ENCODE data around the gene GPR135.
"Not testable (repeated sequence)": the region's sequence is repeated elsewhere in the genome, so short reads cannot be mapped to it uniquely, and the experiment has no call there.

GPR135 gene

DNA sequence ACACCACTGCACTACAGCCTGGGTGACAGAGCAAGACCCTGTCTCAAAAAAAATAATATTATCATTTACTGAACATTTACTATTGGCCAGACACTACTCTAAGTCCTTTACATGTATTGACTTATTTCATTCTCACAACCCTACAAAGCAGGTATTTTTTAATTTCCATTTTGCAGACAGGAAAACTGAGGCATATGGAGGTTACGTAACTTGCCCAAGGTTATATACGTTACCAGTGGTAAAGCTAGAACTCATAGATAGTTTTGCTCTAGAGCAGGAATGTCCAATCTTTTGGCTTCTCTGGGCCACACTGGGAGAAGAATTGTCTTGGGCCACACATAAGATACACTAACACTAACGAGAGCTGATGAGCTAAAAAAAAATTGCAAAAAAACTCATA, 13.4 kb upstream of the GPR135 start:
- no peak overlapping the region for H3K27ac ChIP-seq
- DNase-seq (ENCODE audit: low read depth, low spot score) = no peak

GRCh38 chr14:59475709-59476108, 10.5 kb upstream of the GPR135 start:
- DNase-seq (ENCODE audit: low read depth, low spot score) = no peak
- no peak overlapping the region for H3K27ac ChIP-seq

GRCh38 chr14:59474172-59474571, 9.0 kb upstream of the GPR135 start:
- H3K27ac ChIP-seq = no peak overlapping the region
- DNase-seq (ENCODE audit: low read depth, low spot score) = no peak

DNA sequence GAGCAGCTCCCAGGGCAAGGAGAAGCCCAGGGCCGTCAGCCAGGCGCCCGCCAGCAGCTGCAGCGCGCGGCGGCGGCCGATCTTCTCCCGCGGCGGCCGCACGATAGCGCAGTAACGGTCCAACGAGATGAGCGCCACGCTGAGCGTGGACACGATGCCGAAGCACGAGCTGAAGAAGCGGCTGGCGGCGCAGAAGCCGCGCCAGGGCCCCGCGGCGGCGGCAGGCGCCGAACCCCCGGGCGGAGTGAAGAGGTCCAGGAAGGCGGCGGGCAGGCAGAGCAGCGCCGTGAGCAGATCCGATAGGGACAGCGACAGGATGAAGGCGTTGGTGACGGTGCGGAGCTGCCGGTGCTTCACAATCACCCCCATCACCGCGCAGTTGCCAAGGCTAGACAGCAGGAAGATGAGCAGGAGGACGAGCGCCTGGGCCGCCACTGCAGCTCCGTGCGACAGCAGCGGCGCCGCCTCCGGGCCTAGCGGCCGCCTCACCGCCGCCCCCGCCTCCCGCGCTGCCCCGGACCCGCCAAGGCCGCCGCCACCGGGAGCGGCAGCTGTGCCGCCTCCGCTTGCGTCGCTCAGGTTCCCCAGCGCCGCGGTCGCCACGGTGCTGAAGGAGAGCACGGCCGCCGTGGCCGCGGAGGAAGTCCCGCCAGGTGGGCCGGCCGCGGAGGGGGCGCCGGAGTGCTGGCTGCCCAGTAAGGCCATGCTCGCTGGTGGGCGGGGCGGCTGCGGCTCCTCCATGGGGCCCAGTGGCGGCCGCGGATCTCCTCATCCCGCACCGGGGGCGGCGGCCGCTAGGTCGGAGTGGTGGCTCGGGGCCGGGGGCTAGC, 479 bp downstream of the GPR135 start:
- no peak overlapping the region for H3K27ac ChIP-seq
- DNase-seq (ENCODE audit: low read depth, low spot score) = no peak

- no peak for DNase-seq (ENCODE audit: low read depth, low spot score)
- no peak overlapping the region for H3K27ac ChIP-seq
Measured at GRCh38 chr14:59463787-59464485, 1.2 kb downstream of the GPR135 start.

DNA sequence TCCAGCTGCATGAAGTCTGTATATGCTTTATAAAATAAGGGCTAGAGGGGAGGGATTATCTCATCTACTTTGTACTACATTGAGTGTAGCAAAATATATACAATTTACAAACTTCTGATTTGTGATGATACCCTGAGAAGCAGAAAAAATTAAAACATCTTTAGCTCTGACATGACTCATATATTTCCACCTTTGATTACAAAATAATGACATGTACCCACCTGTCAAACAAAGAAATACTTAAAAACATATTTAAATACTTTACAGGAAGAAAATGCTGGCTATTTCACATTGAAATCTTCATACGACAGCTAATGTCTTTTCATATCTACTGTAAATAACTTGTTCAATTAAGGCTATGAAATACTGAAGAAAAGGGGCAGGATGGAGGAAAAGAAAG, 3.3 kb downstream of the GPR135 start:
- DNase-seq (ENCODE audit: low read depth, low spot score) = no peak
- H3K27ac ChIP-seq = no peak overlapping the region

- no peak for DNase-seq (ENCODE audit: low read depth, low spot score)
- no peak overlapping the region for H3K27ac ChIP-seq
Measured at GRCh38 chr14:59460378-59460777, 4.8 kb downstream of the GPR135 start.

- DNase-seq (ENCODE audit: low read depth, low spot score) = no peak
- H3K27ac ChIP-seq = no peak overlapping the region
Measured at GRCh38 chr14:59458486-59458885, 6.7 kb downstream of the GPR135 start.

DNA sequence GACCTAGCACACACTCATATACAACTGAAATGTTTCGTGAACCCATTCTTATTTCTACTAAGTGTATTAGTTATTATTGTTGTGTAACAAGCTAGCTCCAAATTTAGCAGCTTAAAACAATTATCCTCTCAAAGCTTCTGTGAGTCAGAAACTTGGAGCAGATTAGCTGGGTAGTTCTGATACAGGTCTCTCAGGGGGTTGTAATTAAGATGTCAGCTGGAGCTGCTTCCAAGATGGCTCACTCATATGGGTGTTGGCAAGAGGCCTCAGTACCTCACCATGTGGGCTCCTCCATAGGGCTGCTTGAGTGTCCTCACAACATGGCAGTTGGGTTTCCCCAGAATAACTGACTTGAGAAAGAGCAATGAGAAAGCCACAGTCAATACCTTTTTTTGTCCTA, 9.8 kb downstream of the GPR135 start:
- DNase-seq (ENCODE audit: low read depth, low spot score) = no peak
- H3K27ac ChIP-seq = no peak overlapping the region

DNA sequence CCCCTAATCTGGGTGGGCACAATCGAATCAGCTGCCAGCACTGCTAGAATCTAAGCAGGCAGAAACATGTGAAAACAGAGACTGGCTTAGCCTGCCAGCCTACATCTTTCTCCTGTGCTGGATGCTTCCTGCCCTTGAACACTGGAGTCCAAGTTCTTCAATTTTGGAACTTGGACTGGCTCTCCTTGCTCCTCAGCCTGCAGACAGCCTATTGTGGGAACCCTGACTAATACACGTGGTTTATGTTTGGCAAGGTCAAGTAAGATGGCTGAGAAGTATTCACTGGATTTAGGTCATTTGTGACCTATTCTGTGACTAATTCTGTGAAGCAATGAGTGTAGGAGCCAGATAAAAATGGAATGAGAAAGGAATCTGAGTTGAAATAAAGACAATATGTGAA, 11.0 kb downstream of the GPR135 start:
- no peak for DNase-seq (ENCODE audit: low read depth, low spot score)
- H3K27ac ChIP-seq = no peak overlapping the region

DNA sequence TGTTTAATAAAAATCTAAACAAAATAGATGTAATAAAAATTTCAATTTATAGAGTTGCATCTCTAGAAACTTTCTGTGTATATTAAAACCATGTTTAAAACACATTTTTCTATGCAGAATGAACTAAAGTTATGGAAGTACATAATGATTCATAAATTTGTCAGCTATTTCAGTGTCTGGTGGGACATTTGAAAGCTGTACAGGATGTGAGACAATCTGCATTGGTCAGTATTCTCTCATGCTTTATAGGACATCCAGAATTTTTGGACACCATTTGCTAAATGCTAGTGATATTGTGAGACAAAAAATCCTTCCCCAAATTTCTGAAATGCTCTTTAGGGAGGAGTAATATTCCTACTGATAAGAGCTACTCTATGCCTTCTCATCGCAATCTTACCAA, 13.3 kb downstream of the GPR135 start:
- no peak for DNase-seq (ENCODE audit: low read depth, low spot score)
- no peak overlapping the region for H3K27ac ChIP-seq

- no peak overlapping the region for H3K27ac ChIP-seq
- DNase-seq (ENCODE audit: low read depth, low spot score) = no peak
Measured at GRCh38 chr14:59450716-59451115, 14.5 kb downstream of the GPR135 start.

DNA sequence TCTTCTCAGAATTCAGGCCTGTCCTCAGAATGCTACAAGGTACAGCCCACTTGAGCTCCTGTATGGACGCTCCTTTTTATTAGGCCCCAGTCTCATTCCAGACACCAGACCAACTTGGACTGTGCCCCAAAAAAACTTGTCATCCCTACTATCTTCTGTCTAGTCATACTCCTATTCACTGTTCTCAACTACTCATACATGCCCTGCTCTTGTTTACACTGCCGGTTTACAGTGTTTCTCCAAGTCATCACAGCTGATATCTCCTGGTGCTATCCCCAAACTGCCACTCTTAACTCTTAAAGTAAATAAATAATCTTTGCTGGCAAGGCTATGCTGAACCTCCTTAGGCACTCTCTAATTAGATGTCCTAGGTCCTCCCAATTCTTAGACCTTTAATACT, 16.5 kb downstream of the GPR135 start:
- H3K27ac ChIP-seq; DNase-seq (ENCODE audit: low read depth, low spot score): not testable (repeated sequence)

DNA sequence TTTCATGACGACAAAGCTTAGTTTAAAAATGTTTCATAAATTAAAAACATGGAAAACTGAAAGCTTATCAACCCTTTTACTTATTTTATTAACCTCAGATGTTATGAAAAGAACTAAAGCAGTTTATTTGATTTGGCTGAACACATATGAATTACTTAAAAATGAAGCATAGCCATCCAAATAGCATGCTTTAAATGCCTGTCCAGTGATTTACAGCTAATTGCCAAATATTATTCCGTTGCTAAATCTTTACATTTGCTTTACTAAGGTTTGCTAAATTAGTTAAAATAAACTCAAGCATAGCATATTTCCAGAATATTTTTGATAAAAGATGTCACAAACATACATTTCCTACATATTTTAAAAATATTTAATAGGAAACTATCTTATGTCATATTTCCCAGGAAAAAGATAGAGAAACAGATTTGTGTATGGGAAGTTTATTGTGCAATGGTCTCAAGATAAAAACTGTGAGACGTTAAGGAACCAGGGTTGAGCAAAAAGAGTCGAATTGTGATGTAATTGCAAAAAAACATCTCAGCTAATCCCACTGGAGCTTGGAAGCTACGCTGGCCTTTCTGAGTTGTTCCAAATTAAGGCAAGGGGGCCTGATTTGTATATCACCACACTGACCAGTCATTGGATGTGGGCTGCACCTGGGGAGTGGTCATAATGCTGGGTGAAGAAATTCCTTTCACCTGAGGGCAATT, 25.8 kb downstream of the GPR135 start:
- no peak for DNase-seq (ENCODE audit: low read depth, low spot score)
- H3K27ac ChIP-seq = no peak overlapping the region

DNA sequence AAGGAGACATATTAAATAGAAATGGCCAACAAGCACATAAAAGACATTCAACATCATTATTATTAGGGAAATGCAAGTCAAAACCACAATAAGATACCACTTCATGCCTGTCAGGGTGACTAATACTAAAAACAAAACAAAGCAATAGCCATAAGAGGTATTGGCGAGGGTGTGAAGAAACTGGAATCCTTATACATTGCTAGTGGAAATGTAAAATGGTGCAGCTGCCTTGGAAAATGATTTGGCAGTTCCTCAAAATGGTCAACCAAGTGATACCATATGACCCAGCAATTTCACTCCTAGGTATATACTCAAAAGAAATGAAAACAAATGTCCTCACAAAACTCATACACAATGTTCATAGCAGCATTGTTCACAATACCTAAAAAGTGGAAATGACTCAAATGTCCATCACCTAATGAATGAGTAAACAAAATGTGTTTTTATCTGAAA, 27.0 kb downstream of the GPR135 start:
- DNase-seq (ENCODE audit: low read depth, low spot score) = peak; percentile 26
- no peak overlapping the region for H3K27ac ChIP-seq

- no peak overlapping the region for H3K27ac ChIP-seq
- DNase-seq (ENCODE audit: low read depth, low spot score) = no peak
Measured at GRCh38 chr14:59435987-59436386, 29.2 kb downstream of the GPR135 start.

- H3K27ac ChIP-seq = no peak overlapping the region
- DNase-seq (ENCODE audit: low read depth, low spot score) = no peak
Measured at GRCh38 chr14:59435101-59435500, 30.1 kb downstream of the GPR135 start.

DNA sequence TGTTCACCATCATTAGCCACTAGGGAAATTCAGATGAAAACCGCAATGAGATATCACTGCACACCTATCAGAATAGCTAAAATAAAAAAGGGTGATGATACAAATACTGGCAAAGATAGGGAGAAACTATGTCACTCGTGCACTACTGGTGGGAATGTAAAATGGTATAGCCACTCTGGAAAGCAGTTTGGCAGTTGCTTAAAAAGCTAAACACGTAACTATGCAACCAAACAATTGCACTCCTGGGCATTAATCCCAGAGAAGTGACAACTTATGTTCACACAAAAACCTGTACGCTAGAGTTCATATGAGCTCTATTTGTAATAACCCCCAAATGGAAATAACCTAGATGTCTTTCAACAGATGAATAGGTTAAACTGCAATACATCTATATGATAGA, 35.4 kb downstream of the GPR135 start:
- no peak for DNase-seq (ENCODE audit: low read depth, low spot score)
- H3K27ac ChIP-seq = no peak overlapping the region

DNA sequence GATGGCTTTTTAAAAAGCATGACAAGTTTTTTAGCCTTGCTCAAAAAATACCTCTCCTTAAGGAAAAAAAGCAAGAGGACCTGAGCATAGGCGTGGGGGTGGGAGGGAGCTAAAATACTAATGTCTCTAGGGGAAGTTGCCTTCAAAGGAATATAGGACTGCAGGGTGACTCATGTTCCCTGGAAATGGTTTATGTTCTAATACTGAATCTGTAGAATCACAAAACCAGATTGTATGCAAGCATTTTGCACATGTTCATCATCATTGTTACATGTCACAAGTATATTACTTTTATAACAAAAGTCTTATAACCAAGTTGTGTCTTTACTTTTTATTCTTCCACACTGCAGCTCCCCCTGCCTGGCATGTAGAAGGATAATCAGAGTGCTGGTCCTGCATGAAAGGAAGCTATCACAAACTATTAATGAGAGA, 36.6 kb downstream of the GPR135 start:
- H3K27ac ChIP-seq = no peak overlapping the region
- DNase-seq (ENCODE audit: low read depth, low spot score) = no peak

- H3K27ac ChIP-seq = no peak overlapping the region
- no peak for DNase-seq (ENCODE audit: low read depth, low spot score)
Measured at GRCh38 chr14:59427653-59428580, 37.3 kb downstream of the GPR135 start.

All from epithelial cell of prostate (primary cell).